HepG2 (cell line): Measurements from ENCODE around the gene KCTD14. TPM values are rescaled to one million over a fixed set of nuclear protein-coding genes. Genes with fewer than 3 reads are reported as not detected.

Experiments
- CEBPB ChIP-seq: IDR thresholded peaks from 2 replicates; pipeline ENCODE4 v1.6.1; 2011; ENCODE audit warnings: low read depth, low read length, improper control_type of control experiment, borderline replicate concordance
- MLLT10 ChIP-seq: sonication (generic); formaldehyde crosslinking; IDR thresholded peaks from 2 replicates; pipeline ENCODE4 v1.4.0; 2020; ENCODE audit warnings: missing genetic modification reagents
- MTA1 ChIP-seq: sonication (generic); formaldehyde crosslinking; IDR thresholded peaks from 2 replicates; pipeline ENCODE4 v1.4.0; 2020; ENCODE audit warnings: missing genetic modification reagents, mild to moderate bottlenecking, borderline replicate concordance
- RBM39 ChIP-seq: fragments of 200-400 bp; formaldehyde crosslinking; IDR thresholded peaks from one replicate; pipeline ENCODE4 v1.6.1; 2018; ENCODE audit warnings: antibody characterized with exemption, mild to moderate bottlenecking, low read depth, low read length; ENCODE audit not compliant: poor library complexity, severe bottlenecking
- SNAPC2 ChIP-seq: sonication (generic); formaldehyde crosslinking; IDR thresholded peaks from 2 replicates; pipeline ENCODE4 v1.8.1; 2022; ENCODE audit warnings: mild to moderate bottlenecking, missing genetic modification reagents
- SP5 ChIP-seq: IDR thresholded peaks from 2 replicates; pipeline ENCODE4 v1.6.1; 2016; ENCODE audit warnings: low read depth, borderline replicate concordance
- ZBTB38 ChIP-seq: sonication (generic); formaldehyde crosslinking; IDR thresholded peaks from 2 replicates; pipeline ENCODE4 v1.5.1; 2020; ENCODE audit warnings: mild to moderate bottlenecking, missing genetic modification reagents
- ZNF121 ChIP-seq: sonication (generic); formaldehyde crosslinking; IDR thresholded peaks from 2 replicates; pipeline ENCODE4 v1.5.0; 2020; ENCODE audit warnings: mild to moderate bottlenecking, missing genetic modification reagents
- ZNF263 ChIP-seq: sonication (generic); formaldehyde crosslinking; IDR thresholded peaks from 2 replicates; pipeline ENCODE4 v1.4.0; 2020; ENCODE audit warnings: missing genetic modification reagents
- ZNF292 ChIP-seq: sonication (generic); formaldehyde crosslinking; IDR thresholded peaks from 2 replicates; pipeline ENCODE4 v1.8.1; 2022; ENCODE audit warnings: mild to moderate bottlenecking, low read depth, missing genetic modification reagents, borderline replicate concordance
- ZNF75D ChIP-seq: sonication (generic); formaldehyde crosslinking; IDR thresholded peaks from 2 replicates; pipeline ENCODE4 v1.8.1; 2023; ENCODE audit warnings: missing genetic modification reagents, mild to moderate bottlenecking, borderline replicate concordance
- polyA plus RNA-seq, 8 experiments: library from polyadenylated mRNA; depleted of rRNA in 3 of 8; stranded (reverse) in 7 of 8; unstranded in 1 of 8; fragments of >200 nt; fragmentation: Illumina TruSeq in 4 of 8; extraction: Trizol in 4 of 8; gene quantifications; 2 replicates each; pipeline versions ENCODE4 v1.2.1 to v1.2.3, GENCODE V29; 2011 to 2016; ENCODE audit warnings: low read depth in 4 of 8, missing spikeins in 1 of 8, mixed read lengths in 1 of 8; ENCODE audit not compliant: insufficient read depth in 1 of 8
- total RNA-seq, 5 experiments: library from RNA; depleted of rRNA; stranded (reverse); fragments of >200 nt; fragmentation: Illumina TruSeq; extraction: Trizol; gene quantifications; 2 replicates each; pipeline ENCODE4 v1.2.3, GENCODE V29; 2016; ENCODE audit warnings: low read depth in 1 of 5
- TF ChIP-seq, protein P1 (sequence below): sonication (generic); formaldehyde crosslinking; IDR thresholded peaks from 2 replicates; pipeline ENCODE4 v1.4.0; 2020; ENCODE audit warnings: missing genetic modification reagents, low read depth, mild to moderate bottlenecking, borderline replicate concordance
- TF ChIP-seq, protein P2 (sequence below): sonication (generic); formaldehyde crosslinking; conservative IDR thresholded peaks from 2 replicates; pipeline ENCODE4 v1.8.0; 2022; ENCODE audit warnings: low read depth, missing genetic modification reagents
- TF ChIP-seq, protein P3 (sequence below): IDR thresholded peaks from 2 replicates; pipeline ENCODE4 v1.6.1; 2012; ENCODE audit warnings: low read length, improper control_type of control experiment
- TF ChIP-seq, protein P4 (sequence below): sonication (generic); formaldehyde crosslinking; IDR thresholded peaks from 2 replicates; pipeline ENCODE4; 2020; ENCODE audit warnings: missing genetic modification reagents, mild to moderate bottlenecking, borderline replicate concordance
- TF ChIP-seq, protein P5 (sequence below): sonication (generic); formaldehyde crosslinking; IDR thresholded peaks from 2 replicates; pipeline ENCODE4 v1.4.0; 2020; ENCODE audit warnings: missing genetic modification reagents, borderline replicate concordance

KCTD14 gene
- total and polyA plus RNA-seq, 2 of the 13 experiments (the other 11 are each of a cell fraction or from before 2014, with no cell fraction given), result 10.3 to 15.6 TPM

DNA sequence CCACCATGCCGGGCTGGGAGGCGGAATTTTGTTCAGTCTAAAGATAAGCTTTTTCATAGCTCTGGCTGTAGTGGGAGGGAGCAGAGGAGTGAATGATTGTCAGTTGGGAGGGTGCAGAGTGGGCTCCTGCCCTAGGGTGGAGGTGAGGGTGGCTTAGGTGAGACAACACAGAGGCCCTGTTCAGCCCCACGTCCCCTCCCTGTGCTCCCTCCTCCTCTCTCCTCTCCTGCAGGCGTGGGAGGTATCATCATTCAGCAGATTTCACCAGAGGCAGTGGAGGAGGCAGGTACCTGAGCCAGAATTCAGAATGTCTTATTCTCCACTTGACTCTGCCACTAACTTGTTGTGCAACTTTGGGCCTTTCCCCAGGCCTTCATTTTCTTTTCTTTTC is 38.8 kb upstream of the KCTD14 start (continued):
- TF ChIP-seq CEBPB (0 out of 2 replicates have a peak, but pooled peaks have one; percentile 11), ZNF292 (CRISPR knock-in tag) (peak; percentile 70), SNAPC2 (CRISPR knock-in tag) (no peak), ZBTB38 (0 out of 2 replicates have a peak, but pooled peaks have one; percentile 31), MLLT10 (no peak), ZNF263 (CRISPR knock-in tag) (peak; percentile 64), ZNF75D (CRISPR knock-in tag) (no peak), ZNF121 (CRISPR knock-in tag) (peak; percentile 36; the same call in 1 of the 2 replicates), RBM39 (no peak), SP5 (CRISPR knock-in tag) (0 out of 2 replicates have a peak, but pooled peaks have one; percentile 28), MTA1 (CRISPR knock-in tag) (peak; percentile 38; the same call in 1 of the 2 replicates)
- TF ChIP-seq, protein P1, sequence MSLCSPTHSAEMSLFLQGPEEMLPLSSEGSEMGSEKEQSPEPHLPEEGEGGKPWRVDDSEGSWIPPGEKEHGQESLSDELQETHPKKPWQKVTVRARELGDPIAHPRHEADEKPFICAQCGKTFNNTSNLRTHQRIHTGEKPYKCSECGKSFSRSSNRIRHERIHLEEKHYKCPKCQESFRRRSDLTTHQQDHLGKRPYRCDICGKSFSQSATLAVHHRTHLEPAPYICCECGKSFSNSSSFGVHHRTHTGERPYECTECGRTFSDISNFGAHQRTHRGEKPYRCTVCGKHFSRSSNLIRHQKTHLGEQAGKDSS (CRISPR knock-in tag), result no peak
- TF ChIP-seq, protein P2, sequence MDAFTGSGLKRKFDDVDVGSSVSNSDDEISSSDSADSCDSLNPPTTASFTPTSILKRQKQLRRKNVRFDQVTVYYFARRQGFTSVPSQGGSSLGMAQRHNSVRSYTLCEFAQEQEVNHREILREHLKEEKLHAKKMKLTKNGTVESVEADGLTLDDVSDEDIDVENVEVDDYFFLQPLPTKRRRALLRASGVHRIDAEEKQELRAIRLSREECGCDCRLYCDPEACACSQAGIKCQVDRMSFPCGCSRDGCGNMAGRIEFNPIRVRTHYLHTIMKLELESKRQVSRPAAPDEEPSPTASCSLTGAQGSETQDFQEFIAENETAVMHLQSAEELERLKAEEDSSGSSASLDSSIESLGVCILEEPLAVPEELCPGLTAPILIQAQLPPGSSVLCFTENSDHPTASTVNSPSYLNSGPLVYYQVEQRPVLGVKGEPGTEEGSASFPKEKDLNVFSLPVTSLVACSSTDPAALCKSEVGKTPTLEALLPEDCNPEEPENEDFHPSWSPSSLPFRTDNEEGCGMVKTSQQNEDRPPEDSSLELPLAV (CRISPR knock-in tag), result no peak
- TF ChIP-seq, protein P3, sequence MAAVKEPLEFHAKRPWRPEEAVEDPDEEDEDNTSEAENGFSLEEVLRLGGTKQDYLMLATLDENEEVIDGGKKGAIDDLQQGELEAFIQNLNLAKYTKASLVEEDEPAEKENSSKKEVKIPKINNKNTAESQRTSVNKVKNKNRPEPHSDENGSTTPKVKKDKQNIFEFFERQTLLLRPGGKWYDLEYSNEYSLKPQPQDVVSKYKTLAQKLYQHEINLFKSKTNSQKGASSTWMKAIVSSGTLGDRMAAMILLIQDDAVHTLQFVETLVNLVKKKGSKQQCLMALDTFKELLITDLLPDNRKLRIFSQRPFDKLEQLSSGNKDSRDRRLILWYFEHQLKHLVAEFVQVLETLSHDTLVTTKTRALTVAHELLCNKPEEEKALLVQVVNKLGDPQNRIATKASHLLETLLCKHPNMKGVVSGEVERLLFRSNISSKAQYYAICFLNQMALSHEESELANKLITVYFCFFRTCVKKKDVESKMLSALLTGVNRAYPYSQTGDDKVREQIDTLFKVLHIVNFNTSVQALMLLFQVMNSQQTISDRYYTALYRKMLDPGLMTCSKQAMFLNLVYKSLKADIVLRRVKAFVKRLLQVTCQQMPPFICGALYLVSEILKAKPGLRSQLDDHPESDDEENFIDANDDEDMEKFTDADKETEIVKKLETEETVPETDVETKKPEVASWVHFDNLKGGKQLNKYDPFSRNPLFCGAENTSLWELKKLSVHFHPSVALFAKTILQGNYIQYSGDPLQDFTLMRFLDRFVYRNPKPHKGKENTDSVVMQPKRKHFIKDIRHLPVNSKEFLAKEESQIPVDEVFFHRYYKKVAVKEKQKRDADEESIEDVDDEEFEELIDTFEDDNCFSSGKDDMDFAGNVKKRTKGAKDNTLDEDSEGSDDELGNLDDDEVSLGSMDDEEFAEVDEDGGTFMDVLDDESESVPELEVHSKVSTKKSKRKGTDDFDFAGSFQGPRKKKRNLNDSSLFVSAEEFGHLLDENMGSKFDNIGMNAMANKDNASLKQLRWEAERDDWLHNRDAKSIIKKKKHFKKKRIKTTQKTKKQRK, result no peak
- TF ChIP-seq, protein P4, sequence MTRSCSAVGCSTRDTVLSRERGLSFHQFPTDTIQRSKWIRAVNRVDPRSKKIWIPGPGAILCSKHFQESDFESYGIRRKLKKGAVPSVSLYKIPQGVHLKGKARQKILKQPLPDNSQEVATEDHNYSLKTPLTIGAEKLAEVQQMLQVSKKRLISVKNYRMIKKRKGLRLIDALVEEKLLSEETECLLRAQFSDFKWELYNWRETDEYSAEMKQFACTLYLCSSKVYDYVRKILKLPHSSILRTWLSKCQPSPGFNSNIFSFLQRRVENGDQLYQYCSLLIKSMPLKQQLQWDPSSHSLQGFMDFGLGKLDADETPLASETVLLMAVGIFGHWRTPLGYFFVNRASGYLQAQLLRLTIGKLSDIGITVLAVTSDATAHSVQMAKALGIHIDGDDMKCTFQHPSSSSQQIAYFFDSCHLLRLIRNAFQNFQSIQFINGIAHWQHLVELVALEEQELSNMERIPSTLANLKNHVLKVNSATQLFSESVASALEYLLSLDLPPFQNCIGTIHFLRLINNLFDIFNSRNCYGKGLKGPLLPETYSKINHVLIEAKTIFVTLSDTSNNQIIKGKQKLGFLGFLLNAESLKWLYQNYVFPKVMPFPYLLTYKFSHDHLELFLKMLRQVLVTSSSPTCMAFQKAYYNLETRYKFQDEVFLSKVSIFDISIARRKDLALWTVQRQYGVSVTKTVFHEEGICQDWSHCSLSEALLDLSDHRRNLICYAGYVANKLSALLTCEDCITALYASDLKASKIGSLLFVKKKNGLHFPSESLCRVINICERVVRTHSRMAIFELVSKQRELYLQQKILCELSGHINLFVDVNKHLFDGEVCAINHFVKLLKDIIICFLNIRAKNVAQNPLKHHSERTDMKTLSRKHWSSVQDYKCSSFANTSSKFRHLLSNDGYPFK (CRISPR knock-in tag), result peak; percentile 26; the same call in 1 of the 2 replicates
- TF ChIP-seq, protein P5, sequence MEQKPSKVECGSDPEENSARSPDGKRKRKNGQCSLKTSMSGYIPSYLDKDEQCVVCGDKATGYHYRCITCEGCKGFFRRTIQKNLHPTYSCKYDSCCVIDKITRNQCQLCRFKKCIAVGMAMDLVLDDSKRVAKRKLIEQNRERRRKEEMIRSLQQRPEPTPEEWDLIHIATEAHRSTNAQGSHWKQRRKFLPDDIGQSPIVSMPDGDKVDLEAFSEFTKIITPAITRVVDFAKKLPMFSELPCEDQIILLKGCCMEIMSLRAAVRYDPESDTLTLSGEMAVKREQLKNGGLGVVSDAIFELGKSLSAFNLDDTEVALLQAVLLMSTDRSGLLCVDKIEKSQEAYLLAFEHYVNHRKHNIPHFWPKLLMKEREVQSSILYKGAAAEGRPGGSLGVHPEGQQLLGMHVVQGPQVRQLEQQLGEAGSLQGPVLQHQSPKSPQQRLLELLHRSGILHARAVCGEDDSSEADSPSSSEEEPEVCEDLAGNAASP (CRISPR knock-in tag), result peak; percentile 31; the same call in 1 of the 2 replicates
